Right lobe of liver (tissue), 6 donors: ENCODE data around the gene MZT2B. TPM values are rescaled to one million over a fixed set of nuclear protein-coding genes. Genes with fewer than 3 reads are reported as not detected.
A peak's percentile ranks its signal among the peaks of the same experiment; 100 is the strongest.
"Not testable (repeated sequence)": the region's sequence is repeated elsewhere in the genome, so short reads cannot be mapped to it uniquely, and the experiment has no call there.

Experiments used
- ATAC-seq, 4 donors: fragments of 200-7000 bp; cut with Tn5 transposase; one replicate each; pipeline ENCODE4 v1.9.1; 2020; ENCODE audit warnings: mild to moderate bottlenecking in 4 of 4, moderate library complexity in 4 of 4
- DNase-seq, 3 donors: peaks; one replicate each; pipeline ENCODE4 v3.0.0-alpha.2; 2020
- H3K27ac ChIP-seq, 3 donors: fragments of 200-600 bp; one replicate each; pipeline ENCODE4 v1.8.0; 2022
- H3K27me3 ChIP-seq, 2 donors: fragments of 200-600 bp; one replicate each; pipeline ENCODE4 v1.8.0; 2022
- H3K36me3 ChIP-seq, 4 donors: fragments of 200-600 bp; sonication (generic) in 1 of 4; one replicate each; pipeline versions ENCODE4 v1.5.1 to v1.8.0; 2017 to 2022; ENCODE audit warnings: control low read depth in 1 of 4
- H3K4me1 ChIP-seq, 4 donors: fragments of 200-600 bp; sonication (generic) in 1 of 4; one replicate each; pipeline versions ENCODE4 v1.5.1 to v1.8.0; 2017 to 2022; ENCODE audit warnings: control low read depth in 1 of 4
- H3K4me3 ChIP-seq, 3 donors: fragments of 200-600 bp; one replicate each; pipeline ENCODE4 v1.8.0; 2022
- H3K9me3 ChIP-seq, 4 donors: fragments of 200-600 bp; sonication (generic) in 1 of 4; one replicate each; pipeline versions ENCODE4 v1.5.1 to v1.8.0; 2017 to 2022; ENCODE audit warnings: control low read depth in 1 of 4
- CTCF ChIP-seq, 4 donors: fragments of 200-600 bp in 3 of 4; fragments of 450-650 bp in 1 of 4; IDR thresholded peaks; one replicate each; pipeline versions ENCODE4 v1.5.1 to v1.8.0; 2016 to 2022; ENCODE audit warnings: antibody characterized with exemption in 4 of 4, mild to moderate bottlenecking in 2 of 4
- POLR2A ChIP-seq: fragments of 450-650 bp; IDR thresholded peaks from one replicate; pipeline ENCODE4 v1.6.1; 2017; ENCODE audit warnings: antibody characterized with exemption, mild to moderate bottlenecking
- WGBS: methylation state at CpG from one replicate; pipeline ENCODE4 v1.1.6; 2018; ENCODE audit warnings: low coverage, low lambda C conversion rate; ENCODE audit not compliant: insufficient coverage; ENCODE audit errors: missing lambda C conversion rate; 5-methylcytosine and 5-hydroxymethylcytosine counted together
- intact Hi-C, 2 donors: fragments of 100-400 bp; cut with DNase I; formaldehyde crosslinking; loops; one replicate each; pipeline versions ENCODE4 v1.11.2 to v1.14.1; 2022
- total RNA-seq, 6 experiments: library from RNA; depleted of rRNA in 2 of 6; stranded (reverse); fragments of >200 nt in 2 of 6; fragmentation: NEBNext Ultra II Directional in 3 of 6; extraction: Animal tissue kit (Norgen Biotek cat#: 25700) in 3 of 6; gene quantifications; one replicate each; pipeline versions ENCODE4 v1.1.0 to v1.2.4, GENCODE V29; 2016 to 2023
- donor health status: DM: no; HTN: yes; CAD: no.
- donor health status: DM: no; HTN: no; CAD: no.
- donor health status: DM: no; HTN: no; CAD: no.
- donor health status: DM: no; HTN: yes; CAD: no.
- donor health status: DM: no; HTN: yes; CAD: no.

The MZT2B gene
- total RNA-seq, 6 experiments from 2014 or later = 69.5 to 125 (median 89.1) TPM

- Histone ChIP-seq H3K27me3 (no peaks in the 10 kb centered on the region), H3K4me3 (no peak overlapping the region), H3K4me1 (no peaks in the 10 kb centered on the region), H3K36me3 (peaks cover 0 to 4% (median 0%) of the 10 kb centered on the region in 4 donors), H3K9me3 (no peaks in the 10 kb centered on the region), H3K27ac (no peak overlapping the region)
- TF ChIP-seq CTCF (IDR thresholded peaks at IDR 0.05) = no peak
- TF ChIP-seq POLR2A = no peak
- 93% methylated on average over 21 of the region's 23 CpGs for WGBS
- DNase-seq (no peak), ATAC-seq (peak in 1 of 4 donors; percentile 7)
- intact Hi-C loops = no loop called here
Measured at GRCh38 chr2:130150181-130151144, 31.6 kb upstream of the MZT2B start.

DNA sequence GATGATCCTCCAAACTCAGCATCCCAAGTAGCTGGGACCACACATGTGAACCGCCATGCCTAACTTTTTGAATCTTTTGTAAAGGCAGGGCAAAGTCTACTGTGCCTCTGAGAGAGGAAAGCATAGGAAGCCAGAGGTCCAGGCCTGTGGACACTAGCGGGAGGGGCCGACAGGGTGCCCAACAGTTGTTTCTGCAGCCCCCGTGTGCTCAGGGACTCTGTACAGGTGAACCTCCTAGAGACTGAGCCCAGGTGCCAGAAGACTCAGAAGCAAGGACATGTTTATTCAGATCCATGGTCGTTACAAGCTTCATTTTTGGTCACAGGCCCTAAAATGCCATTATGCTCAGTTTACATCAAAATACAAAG, 30.9 kb upstream of the MZT2B start:
- H3K36me3 ChIP-seq, H3K27me3 ChIP-seq, H3K27ac ChIP-seq, H3K4me1 ChIP-seq, DNase-seq, H3K9me3 ChIP-seq, intact Hi-C loops, H3K4me3 ChIP-seq, ATAC-seq: not testable (repeated sequence)
- 69% methylated on average over 5 of the region's 5 CpGs for WGBS

DNA sequence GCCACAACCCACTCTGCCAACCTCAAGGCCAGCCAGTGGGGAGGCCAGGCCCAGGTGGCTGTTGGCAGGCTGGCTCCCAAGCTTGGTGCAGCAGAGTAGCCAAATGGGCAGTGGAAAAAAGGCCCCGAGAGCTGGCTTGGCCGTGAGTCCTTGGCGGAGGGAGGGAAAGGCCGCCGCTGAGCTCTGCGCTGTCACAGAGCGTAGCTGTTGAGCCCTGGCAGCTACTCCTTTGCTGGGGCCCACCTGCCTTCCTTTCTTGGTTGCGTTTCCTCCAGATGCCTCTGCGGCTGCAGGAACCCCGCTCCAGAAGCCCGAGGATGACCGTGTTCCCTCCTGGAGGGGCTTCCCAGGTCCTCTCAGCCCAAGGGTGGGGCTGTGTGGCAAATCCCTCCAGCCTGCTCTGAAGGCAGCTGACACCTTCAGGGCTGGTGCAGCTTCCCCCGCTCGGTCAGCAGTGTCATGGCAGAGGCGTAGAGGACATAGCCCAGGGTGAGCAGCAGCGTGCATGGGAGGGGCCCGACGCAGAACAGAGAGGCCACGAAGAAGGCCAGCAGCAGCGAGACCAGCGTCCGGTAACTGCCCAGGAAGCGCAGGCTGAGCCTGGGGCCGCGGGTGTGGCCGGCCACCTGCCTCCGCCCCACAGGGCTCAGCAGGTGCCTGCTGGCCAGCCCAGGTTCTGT, 29.8 kb upstream of the MZT2B start:
- intact Hi-C loops, H3K27me3 ChIP-seq, ATAC-seq, H3K27ac ChIP-seq, H3K4me1 ChIP-seq, H3K4me3 ChIP-seq, H3K9me3 ChIP-seq, H3K36me3 ChIP-seq, DNase-seq: not testable (repeated sequence)
- WGBS = 100% methylated on average over 1 of the region's 27 CpGs

DNA sequence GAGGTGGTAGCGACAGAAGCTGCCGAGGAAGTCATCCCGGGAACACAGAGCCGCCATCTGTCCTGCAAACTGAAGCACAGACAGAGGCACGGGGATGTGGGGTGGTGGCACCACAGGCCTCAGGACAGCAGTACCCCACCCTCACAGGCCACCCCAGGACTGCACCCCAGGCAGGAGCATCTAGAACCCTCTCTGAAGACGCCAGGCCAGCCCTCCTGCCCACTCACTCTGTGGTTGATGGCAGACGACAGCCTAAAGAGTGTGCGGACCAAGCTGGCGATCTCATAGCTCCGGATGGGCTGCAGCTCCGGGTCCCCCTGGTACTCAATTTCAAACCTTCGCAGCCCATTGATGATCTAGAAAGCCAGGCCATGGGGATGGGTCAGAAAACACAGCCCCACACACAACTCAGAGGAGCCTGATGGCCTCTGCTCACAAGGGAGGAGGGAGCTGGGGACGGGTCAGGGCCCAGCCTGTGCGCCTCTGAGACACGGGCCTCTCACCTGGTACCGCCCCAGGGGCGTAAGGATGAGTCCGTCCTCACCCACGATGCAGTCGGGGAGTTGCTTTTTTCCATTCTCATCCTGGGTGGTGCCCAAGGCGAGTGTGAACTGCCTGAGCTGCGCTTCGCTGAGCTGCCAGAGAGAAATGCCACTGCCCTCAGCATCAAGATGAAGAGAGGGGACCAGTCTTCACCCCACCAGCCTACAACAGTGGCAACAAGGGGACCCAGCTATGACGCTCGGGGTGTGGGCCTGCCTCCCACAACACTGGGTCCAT, 29.1 kb upstream of the MZT2B start:
- H3K4me3 ChIP-seq = no peak overlapping the region
- intact Hi-C loops = no loop called here
- no peak overlapping the region for H3K27ac ChIP-seq
- DNase-seq = no peak
- H3K4me1 ChIP-seq = no peaks in the 10 kb centered on the region
- H3K36me3 ChIP-seq = peaks cover 0 to 4% (median 0%) of the 10 kb centered on the region in 4 donors
- WGBS = 40% methylated on average over 1 of the region's 25 CpGs
- ATAC-seq = no peak
- no peaks in the 10 kb centered on the region for H3K9me3 ChIP-seq
- TF ChIP-seq CTCF (IDR thresholded peaks at IDR 0.05) = no peak
- TF ChIP-seq POLR2A = no peak
- no peaks in the 10 kb centered on the region for H3K27me3 ChIP-seq

DNA sequence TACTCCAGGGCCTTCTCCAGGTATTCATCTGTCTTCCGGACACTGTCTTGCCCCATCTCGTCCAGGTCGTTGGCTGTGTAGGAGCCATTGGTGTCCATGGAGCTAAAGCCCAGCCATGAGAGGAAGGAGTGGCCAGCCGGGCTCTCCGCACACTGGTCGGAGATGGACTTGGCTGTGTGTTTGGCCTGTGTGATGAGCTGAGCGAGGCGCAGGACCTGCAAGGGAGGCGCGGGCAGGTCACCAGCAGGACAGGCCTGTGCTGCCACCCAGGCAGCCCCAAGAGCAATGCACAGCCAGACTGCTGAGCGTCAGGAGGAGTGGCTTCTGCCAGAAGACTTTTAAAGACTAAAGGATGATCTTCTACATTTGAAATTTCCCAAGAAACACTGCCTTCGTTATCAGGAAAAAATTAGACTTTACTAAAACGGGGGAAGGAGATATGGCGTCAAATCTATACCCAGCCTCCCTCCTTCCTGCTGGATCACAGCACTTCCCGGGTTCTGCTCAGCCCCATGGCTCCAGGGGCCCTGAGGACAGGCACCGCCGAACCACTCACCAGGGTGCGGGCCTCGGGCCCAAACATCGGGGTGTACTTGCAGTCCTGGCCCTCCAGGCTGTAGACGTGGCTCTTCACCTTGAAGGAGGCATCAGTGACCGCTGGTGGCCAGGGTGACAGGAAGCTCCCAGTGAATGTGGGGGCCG, 28.2 kb upstream of the MZT2B start:
- H3K27ac ChIP-seq, intact Hi-C loops, H3K9me3 ChIP-seq, DNase-seq, H3K4me3 ChIP-seq, H3K4me1 ChIP-seq, ATAC-seq, H3K36me3 ChIP-seq, H3K27me3 ChIP-seq: not testable (repeated sequence)
- WGBS = 93% methylated on average over 3 of the region's 23 CpGs

- H3K4me1 ChIP-seq, DNase-seq, H3K4me3 ChIP-seq, H3K9me3 ChIP-seq, H3K27ac ChIP-seq, H3K36me3 ChIP-seq, intact Hi-C loops, ATAC-seq, H3K27me3 ChIP-seq: not testable (repeated sequence)
- no CpG with 5 or more reads among the region's 8 CpGs for WGBS
Measured at GRCh38 chr2:130154423-130154770, 27.7 kb upstream of the MZT2B start.
